Neural crest cell (in vitro differentiated cells): ENCODE results near the gene SPAG16. TPM values are rescaled to one million over a fixed set of nuclear protein-coding genes. Genes with fewer than 3 reads are reported as not detected.

Experiments used
- DNase-seq: peaks from one replicate; pipeline ENCODE4 v3.0.0; 2021; ENCODE audit warnings: low read depth, mixed read lengths, low spot score
- H3K27ac Mint-ChIP-seq: one replicate; pipeline ENCODE4 v1.8.0; 2021; ENCODE audit warnings: mild to moderate bottlenecking, mixed read lengths; ENCODE audit not compliant: unreplicated experiment
- H3K27me3 Mint-ChIP-seq: 2 replicates; pipeline ENCODE4 v1.8.0; 2021; ENCODE audit warnings: low read depth, mild to moderate bottlenecking, mixed read lengths
- H3K36me3 Mint-ChIP-seq: 2 replicates; pipeline ENCODE4 v1.8.0; 2021; ENCODE audit warnings: low read depth, mild to moderate bottlenecking, mixed read lengths
- H3K4me1 Mint-ChIP-seq: 2 replicates; pipeline ENCODE4 v1.8.0; 2021; ENCODE audit warnings: mixed read lengths
- H3K4me3 Mint-ChIP-seq: one replicate; pipeline ENCODE4 v1.8.0; 2021; ENCODE audit warnings: mild to moderate bottlenecking, mixed read lengths
- H3K9me3 Mint-ChIP-seq: 2 replicates; pipeline ENCODE4 v1.8.0; 2021; ENCODE audit warnings: mixed read lengths
- total RNA-seq: library from RNA; stranded (reverse); gene quantifications from 2 replicates; pipeline ENCODE4 v1.2.1, GENCODE V29; 2021
- TF ChIP-seq, protein P1 (sequence below): fragments of 200-600 bp; sonication (generic); conservative IDR thresholded peaks from 2 replicates; pipeline ENCODE4 v1.5.0; 2021; ENCODE audit warnings: antibody characterized with exemption, mild to moderate bottlenecking

Gene SPAG16
- total RNA-seq, 1 donor from 2014 or later: 29.0 TPM

DNA sequence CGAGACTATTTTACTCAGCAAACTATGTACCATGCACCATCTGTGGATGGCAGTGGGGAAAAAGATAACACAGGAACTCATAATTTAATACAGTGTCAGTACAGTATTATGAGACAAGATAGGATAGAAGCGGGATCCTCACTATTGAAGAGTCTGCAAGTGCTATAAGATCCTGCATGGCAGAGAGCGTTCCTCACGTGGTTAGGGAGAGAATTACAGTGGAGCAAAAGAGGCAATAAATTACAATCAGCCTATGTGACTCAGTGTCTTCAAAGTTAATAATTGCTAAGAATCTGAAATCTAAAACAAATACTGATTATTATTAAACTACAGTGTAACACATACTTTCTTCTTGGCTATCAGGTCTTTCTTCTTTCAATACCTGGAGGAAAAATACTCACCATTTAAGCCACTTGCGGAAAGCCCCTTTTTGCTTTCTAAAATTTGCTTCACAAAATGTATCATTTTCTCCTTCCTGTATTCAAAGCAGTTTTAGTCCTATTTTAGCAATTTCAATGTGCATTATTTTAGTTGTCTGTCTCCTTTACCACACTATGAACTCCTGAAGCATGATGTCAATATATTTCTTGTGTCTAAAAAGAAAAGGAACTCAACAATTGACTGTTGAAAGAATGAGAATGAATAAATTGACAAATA is 342.9 kb downstream of the SPAG16 start:
- Mint-ChIP-seq H3K4me1 (no peaks in the 10 kb centered on the region), H3K4me3 (no peak overlapping the region), H3K27me3 (no peaks in the 10 kb centered on the region), H3K36me3 (peaks cover 3% of the 10 kb centered on the region), H3K27ac (no peak overlapping the region), H3K9me3 (peaks cover 3% of the 10 kb centered on the region)
- TF ChIP-seq, protein P1, sequence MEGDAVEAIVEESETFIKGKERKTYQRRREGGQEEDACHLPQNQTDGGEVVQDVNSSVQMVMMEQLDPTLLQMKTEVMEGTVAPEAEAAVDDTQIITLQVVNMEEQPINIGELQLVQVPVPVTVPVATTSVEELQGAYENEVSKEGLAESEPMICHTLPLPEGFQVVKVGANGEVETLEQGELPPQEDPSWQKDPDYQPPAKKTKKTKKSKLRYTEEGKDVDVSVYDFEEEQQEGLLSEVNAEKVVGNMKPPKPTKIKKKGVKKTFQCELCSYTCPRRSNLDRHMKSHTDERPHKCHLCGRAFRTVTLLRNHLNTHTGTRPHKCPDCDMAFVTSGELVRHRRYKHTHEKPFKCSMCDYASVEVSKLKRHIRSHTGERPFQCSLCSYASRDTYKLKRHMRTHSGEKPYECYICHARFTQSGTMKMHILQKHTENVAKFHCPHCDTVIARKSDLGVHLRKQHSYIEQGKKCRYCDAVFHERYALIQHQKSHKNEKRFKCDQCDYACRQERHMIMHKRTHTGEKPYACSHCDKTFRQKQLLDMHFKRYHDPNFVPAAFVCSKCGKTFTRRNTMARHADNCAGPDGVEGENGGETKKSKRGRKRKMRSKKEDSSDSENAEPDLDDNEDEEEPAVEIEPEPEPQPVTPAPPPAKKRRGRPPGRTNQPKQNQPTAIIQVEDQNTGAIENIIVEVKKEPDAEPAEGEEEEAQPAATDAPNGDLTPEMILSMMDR: no peak
- DNase-seq: no peak

DNA sequence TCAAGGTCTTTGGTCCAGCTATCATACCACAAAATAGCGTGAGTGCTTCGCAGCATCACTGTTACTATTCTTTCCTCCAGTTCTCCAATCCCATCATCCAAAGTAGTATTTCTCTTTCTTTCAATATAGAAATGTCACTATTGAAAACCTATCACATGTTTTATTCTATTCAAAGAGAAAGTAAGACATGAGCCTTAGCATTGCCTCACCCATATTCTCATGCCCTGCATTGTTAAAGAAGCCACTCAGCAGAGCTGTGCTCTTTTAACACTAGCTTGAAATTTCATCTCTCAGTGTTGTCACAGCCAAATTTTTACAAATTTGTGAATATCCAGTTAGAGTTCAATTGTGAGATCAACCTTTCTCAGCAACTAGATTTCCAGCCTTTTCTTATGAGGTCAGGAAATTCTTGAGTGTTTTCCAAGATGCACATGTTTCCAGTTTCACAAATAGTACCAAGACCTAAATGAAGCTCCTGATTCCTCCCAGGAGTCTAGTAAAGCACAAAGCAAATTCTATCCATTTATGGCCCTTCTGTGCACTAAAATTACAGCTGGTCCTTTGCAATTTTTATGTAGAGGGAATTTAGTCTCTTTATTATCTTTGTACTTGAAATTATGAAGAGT is 343.7 kb downstream of the SPAG16 start:
- H3K9me3 Mint-ChIP-seq: peaks cover 10% of the 10 kb centered on the region
- no peak for DNase-seq
- H3K27ac Mint-ChIP-seq: no peak overlapping the region
- no peaks in the 10 kb centered on the region for H3K27me3 Mint-ChIP-seq
- peaks cover 3% of the 10 kb centered on the region for H3K36me3 Mint-ChIP-seq
- TF ChIP-seq, protein P1: no peak
- H3K4me1 Mint-ChIP-seq: no peaks in the 10 kb centered on the region
- no peak overlapping the region for H3K4me3 Mint-ChIP-seq

DNA sequence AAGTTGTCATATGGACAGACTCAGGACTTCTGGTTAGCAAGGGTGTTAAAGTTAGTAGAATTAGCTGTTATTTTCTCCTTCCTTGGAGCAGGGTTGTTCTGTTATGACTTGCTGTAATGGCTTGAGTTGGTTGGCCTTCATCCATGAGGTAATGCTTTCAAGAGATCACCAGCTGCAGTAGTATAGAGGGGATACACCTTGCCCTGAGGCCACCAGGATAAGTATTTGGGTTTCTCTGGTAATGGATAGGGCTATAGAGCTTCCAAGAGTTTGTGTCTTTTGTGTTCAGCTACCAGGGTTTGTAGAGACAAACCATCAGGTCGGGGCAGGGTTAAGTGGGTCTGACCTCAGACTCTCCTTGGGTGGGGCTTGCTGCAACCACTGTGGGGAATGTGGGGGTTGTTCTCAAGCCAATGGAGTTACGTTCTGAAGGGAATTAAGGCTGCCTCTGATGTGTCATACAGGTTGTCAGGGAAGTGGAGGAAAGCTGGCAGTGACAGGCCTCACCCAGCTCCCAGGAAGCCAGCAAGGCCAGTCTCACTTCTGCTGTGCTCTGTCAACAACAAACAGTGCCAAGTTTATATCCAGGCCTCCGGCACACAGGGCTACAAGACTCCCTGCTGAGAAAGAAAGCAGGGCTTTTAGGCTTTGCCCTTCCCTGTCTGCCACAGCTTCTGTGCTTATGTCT is 356.6 kb downstream of the SPAG16 start:
- no peaks in the 10 kb centered on the region for H3K4me1 Mint-ChIP-seq
- peaks cover under 1% of the 10 kb centered on the region for H3K9me3 Mint-ChIP-seq
- H3K27me3 Mint-ChIP-seq: no peaks in the 10 kb centered on the region
- no peak for DNase-seq
- H3K4me3 Mint-ChIP-seq: no peak overlapping the region
- TF ChIP-seq, protein P1: no peak
- no peaks in the 10 kb centered on the region for H3K36me3 Mint-ChIP-seq
- no peak overlapping the region for H3K27ac Mint-ChIP-seq

DNA sequence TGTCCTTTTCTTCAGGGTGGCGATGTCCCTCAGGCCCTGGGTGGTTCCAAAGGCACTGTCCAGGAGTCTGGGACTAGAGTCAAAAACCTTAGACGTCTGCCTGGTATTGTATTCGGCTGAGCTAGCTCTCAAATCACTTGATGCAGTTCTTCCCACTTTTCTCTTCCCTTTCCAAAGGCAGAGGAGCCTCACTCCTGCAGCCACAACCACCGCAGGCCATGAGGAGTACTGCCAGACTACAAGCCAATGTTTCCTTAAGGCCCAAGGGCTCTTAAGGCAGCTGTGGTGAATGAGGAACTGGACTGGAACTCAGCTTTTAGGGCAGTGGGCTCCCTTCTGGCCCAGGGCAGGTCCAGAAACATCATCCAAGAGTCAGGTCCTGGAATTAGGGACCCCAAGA is 360.7 kb downstream of the SPAG16 start:
- no peaks in the 10 kb centered on the region for H3K27me3 Mint-ChIP-seq

DNA sequence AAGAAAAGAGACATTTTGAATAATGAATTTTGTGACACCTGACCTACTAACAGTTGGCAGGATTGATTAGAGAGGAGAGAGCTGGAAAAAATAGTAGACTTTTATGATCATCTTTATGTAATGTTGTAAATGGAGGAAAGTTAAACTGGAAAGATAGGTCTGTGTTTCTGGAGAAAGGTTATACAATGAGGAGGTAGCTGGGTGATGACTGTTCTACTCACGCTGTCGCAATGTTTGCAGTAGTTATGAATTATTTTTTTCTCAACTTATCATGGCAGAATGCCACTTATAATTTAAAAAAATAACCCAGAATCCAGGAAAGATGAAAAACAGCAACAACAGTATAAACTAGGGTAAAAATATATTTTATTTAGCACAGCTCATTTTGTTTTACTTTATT is 364.9 kb downstream of the SPAG16 start:
- no peak overlapping the region for H3K27ac Mint-ChIP-seq
- no peaks in the 10 kb centered on the region for H3K36me3 Mint-ChIP-seq
- no peaks in the 10 kb centered on the region for H3K4me1 Mint-ChIP-seq
- H3K9me3 Mint-ChIP-seq: no peaks in the 10 kb centered on the region
- DNase-seq: no peak
- TF ChIP-seq, protein P1: no peak
- no peak overlapping the region for H3K4me3 Mint-ChIP-seq
- H3K27me3 Mint-ChIP-seq: no peaks in the 10 kb centered on the region

More for the DNA sequence above, 360.7 kb downstream of the SPAG16 start:
- TF ChIP-seq, protein P1: no peak
- H3K4me1 Mint-ChIP-seq: no peaks in the 10 kb centered on the region
- DNase-seq: no peak
- H3K36me3 Mint-ChIP-seq: no peaks in the 10 kb centered on the region
- no peak overlapping the region for H3K4me3 Mint-ChIP-seq
- H3K27ac Mint-ChIP-seq: no peak overlapping the region
- H3K9me3 Mint-ChIP-seq: no peaks in the 10 kb centered on the region
